Liver (tissue), 9 donors: ENCODE data around the gene UNKL. TPM values are rescaled to one million over a fixed set of nuclear protein-coding genes. Genes with fewer than 3 reads are reported as not detected.

Experiments used
- DNase-seq: peaks from one replicate; pipeline ENCODE4 v3.0.0-alpha.2; 2017; ENCODE audit warnings: low spot score
- H3K27ac ChIP-seq, 2 donors: one replicate each; pipeline ENCODE4 v1.7.0; 2013; ENCODE audit warnings: inconsistent platforms in 2 of 2, low read length in 2 of 2, control low read depth in 1 of 2, low read depth in 1 of 2, mild to moderate bottlenecking in 1 of 2
- H3K27me3 ChIP-seq, 4 donors: one replicate each; pipeline versions ENCODE4 v1.6.1 to v1.7.0; 2013; ENCODE audit warnings: low read length in 3 of 4, inconsistent platforms in 1 of 4, mild to moderate bottlenecking in 1 of 4, moderate library complexity in 1 of 4; ENCODE audit not compliant: control insufficient read depth in 4 of 4, insufficient read depth in 4 of 4
- H3K36me3 ChIP-seq, 4 donors: one replicate each; pipeline versions ENCODE4 v1.6.1 to v1.7.0; 2013; ENCODE audit warnings: low read length in 3 of 4, mild to moderate bottlenecking in 3 of 4, low read depth in 1 of 4, moderate library complexity in 1 of 4; ENCODE audit not compliant: control insufficient read depth in 4 of 4, insufficient read depth in 3 of 4
- H3K4me1 ChIP-seq, 4 donors: one replicate each; pipeline versions ENCODE4 v1.6.1 to v1.7.0; 2013; ENCODE audit warnings: low read length in 3 of 4, mild to moderate bottlenecking in 3 of 4, moderate library complexity in 1 of 4; ENCODE audit not compliant: control insufficient read depth in 4 of 4, insufficient read depth in 4 of 4
- H3K4me3 ChIP-seq, 3 donors: one replicate each; pipeline versions ENCODE4 v1.6.1 to v1.7.0; 2013; ENCODE audit warnings: low read length in 3 of 3, control low read depth in 1 of 3, low read depth in 1 of 3, mild to moderate bottlenecking in 1 of 3
- H3K9ac ChIP-seq, 2 donors: one replicate each; pipeline ENCODE4 v1.7.0; 2013; ENCODE audit warnings: low read length in 2 of 2, mild to moderate bottlenecking in 2 of 2, moderate library complexity in 2 of 2, control low read depth in 1 of 2, low read depth in 1 of 2
- H3K9me3 ChIP-seq, 4 donors: one replicate each; pipeline versions ENCODE4 v1.6.1 to v1.7.0; 2013; ENCODE audit warnings: low read length in 3 of 4; ENCODE audit not compliant: control insufficient read depth in 4 of 4
- ATF3 ChIP-seq: IDR thresholded peaks from 2 replicates; pipeline ENCODE4 v1.6.1; 2016; ENCODE audit warnings: antibody characterized with exemption
- CTCF ChIP-seq: fragments of 150-350 bp; IDR thresholded peaks from 2 replicates; pipeline ENCODE4 v1.5.1; 2017; ENCODE audit warnings: improper control_type of control experiment, low read depth, low read length; ENCODE audit not compliant: missing input control
- EGR1 ChIP-seq, 2 donors: IDR thresholded peaks; 2 replicates each; pipeline ENCODE4 v1.6.1; 2016 to 2018; ENCODE audit warnings: antibody characterized with exemption in 2 of 2, low read depth in 2 of 2
- FOXA1 ChIP-seq: IDR thresholded peaks from 2 replicates; pipeline ENCODE4 v1.6.1; 2016; ENCODE audit warnings: antibody characterized with exemption
- FOXA2 ChIP-seq: IDR thresholded peaks from 2 replicates; pipeline ENCODE4 v1.6.1; 2016; ENCODE audit warnings: antibody characterized with exemption
- GABPA ChIP-seq, 2 donors: IDR thresholded peaks in 1 of 2; conservative IDR thresholded peaks in 1 of 2; 2 replicates each; pipeline ENCODE4 v1.6.1; 2016; ENCODE audit warnings: antibody characterized with exemption in 2 of 2, mild to moderate bottlenecking in 1 of 2, moderate library complexity in 1 of 2
- HNF4A ChIP-seq, 2 donors: conservative IDR thresholded peaks; 2 replicates each; pipeline ENCODE4 v1.6.1; 2016; ENCODE audit warnings: antibody characterized with exemption in 2 of 2, mild to moderate bottlenecking in 2 of 2
- HNF4G ChIP-seq: IDR thresholded peaks from 2 replicates; pipeline ENCODE4 v1.6.1; 2016; ENCODE audit warnings: antibody characterized with exemption
- JUND ChIP-seq, 2 donors: IDR thresholded peaks; 2 replicates each; pipeline ENCODE4 v1.6.1; 2016; ENCODE audit warnings: antibody characterized with exemption in 2 of 2
- NR2F2 ChIP-seq: IDR thresholded peaks from 2 replicates; pipeline ENCODE4 v1.6.1; 2016; ENCODE audit warnings: antibody characterized with exemption
- RAD21 ChIP-seq, 2 donors: IDR thresholded peaks; 2 replicates each; pipeline ENCODE4 v1.6.1; 2016; ENCODE audit warnings: antibody characterized with exemption in 2 of 2, mild to moderate bottlenecking in 2 of 2
- REST ChIP-seq: IDR thresholded peaks from 2 replicates; pipeline ENCODE4 v1.6.1; 2016; ENCODE audit warnings: antibody characterized with exemption, mild to moderate bottlenecking
- RXRA ChIP-seq, 2 donors: IDR thresholded peaks; 2 replicates each; pipeline ENCODE4 v1.6.1; 2017 to 2018; ENCODE audit warnings: antibody characterized with exemption in 2 of 2, mild to moderate bottlenecking in 1 of 2
- SP1 ChIP-seq: IDR thresholded peaks from 2 replicates; pipeline ENCODE4 v1.6.1; 2018; ENCODE audit warnings: antibody characterized with exemption, mild to moderate bottlenecking
- TAF1 ChIP-seq: conservative IDR thresholded peaks from 2 replicates; pipeline ENCODE4 v1.6.1; 2016; ENCODE audit warnings: antibody characterized with exemption, mild to moderate bottlenecking
- YY1 ChIP-seq: IDR thresholded peaks from 2 replicates; pipeline ENCODE4 v1.6.1; 2016; ENCODE audit warnings: antibody characterized with exemption, mild to moderate bottlenecking
- ZBTB33 ChIP-seq: IDR thresholded peaks from 2 replicates; pipeline ENCODE4 v1.6.1; 2016; ENCODE audit warnings: antibody characterized with exemption
- WGBS: extraction: QIAGEN DNeasy Blood & Tissue Kit; methylation state at CpG from one replicate; pipeline ENCODE4 v1.1.7; 2013; 5-methylcytosine and 5-hydroxymethylcytosine counted together
- polyA plus RNA-seq, 2 donors: library from polyadenylated mRNA; stranded (reverse) in 1 of 2; unstranded in 1 of 2; fragments of 200-250 nt in 1 of 2; fragments of >200 nt in 1 of 2; fragmentation: Nextera tagmentation in 1 of 2; extraction: Ambion mirVana in 1 of 2; gene quantifications; one replicate each; pipeline versions ENCODE4 v1.2.1 to v1.2.3, GENCODE V29; 2013 to 2015
- total RNA-seq, 2 donors: library from RNA; depleted of rRNA; stranded (reverse); fragments of >200 nt; gene quantifications; one replicate each; pipeline ENCODE4 v1.2.3, GENCODE V29; 2014
- TF ChIP-seq, protein P1 (sequence below): IDR thresholded peaks from 2 replicates; pipeline ENCODE4 v1.6.1; 2016; ENCODE audit warnings: antibody characterized with exemption
- donor health status: healthy.
- donor health status: healthy.
- donor health status: healthy.
- donor health status: healthy.
- donor health status: healthy.

Gene UNKL
- total and polyA plus RNA-seq, 4 donors: 3.5 to 14.7 (median 6.6) TPM

- no peak for TF ChIP-seq FOXA2
- TF ChIP-seq RXRA (IDR thresholded peaks at IDR 0.05): no peak
- no peak for TF ChIP-seq HNF4G
- no peak for TF ChIP-seq ZBTB33
- no peak for TF ChIP-seq GABPA (IDR thresholded peaks at IDR 0.05 in 1 of 2, conservative IDR thresholded peaks at IDR 0.05 in 1 of 2)
- TF ChIP-seq SP1: no peak
- no peak for TF ChIP-seq HNF4A (conservative IDR thresholded peaks at IDR 0.05)
- no peak for TF ChIP-seq EGR1 (IDR thresholded peaks at IDR 0.05; ENCODE audit: low read depth in 2 of 2)
- no peak for TF ChIP-seq CTCF
- TF ChIP-seq ATF3: no peak
- no peak for TF ChIP-seq REST
- no peak for TF ChIP-seq JUND (IDR thresholded peaks at IDR 0.05)
- TF ChIP-seq YY1: no peak
- no peak for TF ChIP-seq NR2F2
- no peak for TF ChIP-seq RAD21 (IDR thresholded peaks at IDR 0.05)
- TF ChIP-seq TAF1: no peak
- no peak for TF ChIP-seq FOXA1
- TF ChIP-seq, protein P1, sequence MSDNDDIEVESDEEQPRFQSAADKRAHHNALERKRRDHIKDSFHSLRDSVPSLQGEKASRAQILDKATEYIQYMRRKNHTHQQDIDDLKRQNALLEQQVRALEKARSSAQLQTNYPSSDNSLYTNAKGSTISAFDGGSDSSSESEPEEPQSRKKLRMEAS: no peak
- WGBS: 87% methylated on average over 22 of the region's 22 CpGs
- no peak for DNase-seq
Observed at GRCh38 chr16:1320658-1321240, 93.8 kb downstream of the UNKL start.

More at GRCh38 chr16:1320658-1321240, 93.8 kb downstream of the UNKL start:
- no peaks in the 10 kb centered on the region for H3K9me3 ChIP-seq
- no peak overlapping the region for H3K4me3 ChIP-seq
- no peaks in the 10 kb centered on the region for H3K4me1 ChIP-seq
- no peak overlapping the region for H3K9ac ChIP-seq
- peaks cover 31 to 86% (median 46%) of the 10 kb centered on the region in 4 donors for H3K36me3 ChIP-seq
- no peak overlapping the region for H3K27ac ChIP-seq
- H3K27me3 ChIP-seq: no peaks in the 10 kb centered on the region
